Suppressor macrophage treated with lipopolysaccharide for 1 hour (primary cell): Measurements from ENCODE around the gene FAM110A.
A peak's percentile ranks its signal among the peaks of the same experiment; 100 is the strongest.
"Not testable (repeated sequence)": the region's sequence is repeated elsewhere in the genome, so short reads cannot be mapped to it uniquely, and the experiment has no call there.

Experiments
- DNase-seq, 3 donors: peaks; one replicate each; pipeline ENCODE4 v3.0.0-alpha.2; 2020 to 2022

Gene FAM110A

GRCh38 chr20:824490-824889 is 9.0 kb upstream of the FAM110A start:
- DNase-seq: no peak

GRCh38 chr20:824916-825315 is 8.6 kb upstream of the FAM110A start:
- no peak for DNase-seq

GRCh38 chr20:825710-826421 is 7.6 kb upstream of the FAM110A start:
- DNase-seq: peak; percentile 58 to 64 (median 58)

- no peak for DNase-seq
These were observed 6.7 kb upstream of the FAM110A start for GRCh38 chr20:826695-827323.

- DNase-seq: not testable (repeated sequence)
These were observed 5.5 kb upstream of the FAM110A start for GRCh38 chr20:827981-828380.

GRCh38 chr20:828987-829386 is 4.5 kb upstream of the FAM110A start:
- DNase-seq: no peak

- peak; percentile 76 to 88 (median 83) for DNase-seq
These were observed 4.0 kb upstream of the FAM110A start for GRCh38 chr20:829551-829950.

- DNase-seq: peak in 2 of 3 donors; percentile 59
These were observed 3.4 kb upstream of the FAM110A start for GRCh38 chr20:830011-830521.

- no peak for DNase-seq
These were observed 2.3 kb upstream of the FAM110A start for GRCh38 chr20:831251-831650.

- DNase-seq: no peak
These were observed 1.6 kb upstream of the FAM110A start for GRCh38 chr20:831956-832355.

GRCh38 chr20:833121-833449 is 430 bp upstream of the FAM110A start:
- DNase-seq: peak in 2 of 3 donors; percentile 86 to 90

- no peak for DNase-seq
These were observed 734 bp downstream of the FAM110A start for GRCh38 chr20:834151-834746.

GRCh38 chr20:835608-836045 is 2.1 kb downstream of the FAM110A start:
- DNase-seq: no peak

GRCh38 chr20:836190-836589 is 2.7 kb downstream of the FAM110A start:
- DNase-seq: no peak

GRCh38 chr20:839015-839414 is 5.5 kb downstream of the FAM110A start:
- DNase-seq: no peak

GRCh38 chr20:839626-840025 is 6.1 kb downstream of the FAM110A start:
- no peak for DNase-seq

- DNase-seq: no peak
These were observed 7.0 kb downstream of the FAM110A start for GRCh38 chr20:840503-840857.

- no peak for DNase-seq
These were observed 7.5 kb downstream of the FAM110A start for GRCh38 chr20:840858-841567.

GRCh38 chr20:841568-842546 is 8.3 kb downstream of the FAM110A start:
- DNase-seq: no peak

- DNase-seq: no peak
These were observed 9.0 kb downstream of the FAM110A start for GRCh38 chr20:842547-842940.

- no peak for DNase-seq
These were observed 10.4 kb downstream of the FAM110A start for GRCh38 chr20:843912-844311.
